GM19372 (cell line): ENCODE results near the gene OR51E1.

Source experiments
- ATAC-seq: cut with Tn5 transposase; IDR thresholded peaks from one replicate; pipeline ENCODE4 v1.9.1; 2021; ENCODE audit warnings: mild to moderate bottlenecking, low read depth, moderate library complexity; ENCODE audit not compliant: unreplicated experiment

Gene OR51E1

DNA sequence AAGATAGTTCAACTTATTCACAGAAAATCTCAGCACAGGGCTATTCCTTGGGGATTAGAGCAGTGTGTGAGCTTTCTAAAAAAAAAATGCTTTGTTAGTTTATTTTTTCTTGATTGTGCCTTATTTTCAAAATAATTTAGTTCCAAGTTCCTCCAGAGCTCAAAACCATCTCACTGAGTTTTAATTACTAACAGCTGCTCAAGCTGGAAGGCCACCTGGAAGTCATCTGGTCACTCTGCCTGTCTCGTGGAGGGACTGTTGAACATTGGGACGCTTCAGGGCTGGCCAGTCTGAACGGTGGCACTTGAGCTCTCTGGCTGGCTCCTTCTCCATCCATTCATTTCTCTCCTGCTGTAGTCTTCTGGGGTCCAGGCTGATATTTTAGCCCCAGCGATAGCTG is 4.0 kb downstream of the OR51E1 start:
- no peak for ATAC-seq

GRCh38 chr11:4654635-4655369 is 11.0 kb downstream of the OR51E1 start:
- ATAC-seq: no peak

DNA sequence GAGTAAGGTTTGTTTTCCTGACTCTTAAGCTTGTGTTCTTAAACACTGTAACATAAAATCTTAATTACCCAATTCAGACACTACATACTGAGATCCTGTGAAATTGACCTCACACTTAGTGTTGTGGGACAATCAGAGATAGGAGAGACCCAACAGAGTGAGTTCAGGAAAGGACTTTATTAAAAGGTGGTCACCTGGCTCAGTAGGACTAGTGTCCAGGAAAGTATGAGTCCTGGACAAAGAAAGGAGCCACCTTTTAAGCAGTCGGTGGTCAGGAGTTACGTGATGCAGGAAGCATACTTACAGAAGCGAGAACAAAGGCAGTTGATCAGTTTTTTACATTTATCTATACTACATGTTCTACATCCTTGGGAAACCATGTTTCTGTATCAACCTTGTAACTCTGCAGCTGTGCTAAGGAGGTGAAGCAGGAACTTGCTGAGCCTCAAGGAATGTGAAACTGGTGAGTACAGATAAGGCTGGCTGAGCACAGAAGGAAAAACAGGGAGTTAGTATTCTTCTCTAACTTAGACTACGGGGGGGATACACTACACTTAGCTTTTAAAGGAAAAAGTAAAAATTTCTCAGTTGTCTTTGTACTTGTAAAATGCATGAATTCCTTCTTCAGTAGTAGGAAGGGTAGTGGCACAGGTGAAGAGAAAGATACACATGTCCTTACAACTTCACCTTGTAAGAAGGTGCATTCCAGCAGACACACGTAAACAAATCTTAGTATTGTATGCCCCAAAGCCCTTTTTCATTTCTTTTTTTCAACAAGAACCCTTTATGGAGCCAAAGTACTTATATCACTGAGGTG is 15.1 kb downstream of the OR51E1 start:
- no peak for ATAC-seq

- no peak for ATAC-seq
Observed at GRCh38 chr11:4662876-4663275, 19.1 kb downstream of the OR51E1 start.

DNA sequence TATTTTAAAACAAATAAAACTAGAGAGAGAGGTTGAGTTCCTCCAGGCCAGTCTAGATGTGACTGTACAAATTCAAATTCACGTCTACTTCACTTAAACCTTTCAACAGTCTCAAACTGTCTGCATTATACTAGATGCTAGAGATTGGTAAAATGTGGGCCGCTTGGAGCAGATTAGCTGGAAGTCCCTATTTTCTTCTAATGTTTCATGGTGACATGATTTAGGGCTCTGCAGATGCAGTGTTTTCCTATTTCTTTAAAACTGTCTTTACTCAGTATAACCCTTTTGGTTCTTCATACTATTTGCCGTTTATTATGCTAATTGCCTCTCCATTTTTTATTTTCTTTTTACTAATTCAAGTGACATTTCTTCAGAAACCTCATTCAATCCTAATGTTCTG is 20.4 kb downstream of the OR51E1 start:
- ATAC-seq: no peak

- ATAC-seq: no peak
Observed at GRCh38 chr11:4664786-4665185, 21.0 kb downstream of the OR51E1 start.

DNA sequence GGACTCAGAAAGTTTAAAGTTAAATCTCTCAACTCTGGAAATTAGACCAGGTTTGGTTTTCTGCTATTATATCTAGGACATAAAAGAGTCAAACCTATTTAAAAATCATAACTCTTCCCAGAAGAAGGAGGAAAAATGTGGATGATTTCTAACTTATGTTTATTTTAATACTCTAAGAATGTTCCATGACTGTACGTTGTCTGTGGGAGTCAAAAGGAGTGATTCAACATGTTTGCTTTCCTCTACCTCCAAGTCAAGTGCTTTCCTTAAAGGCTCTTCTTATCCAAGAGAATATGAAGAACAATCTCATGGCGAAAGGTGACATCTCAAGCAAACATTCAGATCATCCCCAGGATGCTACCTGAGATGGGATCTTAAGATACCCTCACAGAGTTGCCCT is 21.6 kb downstream of the OR51E1 start:
- ATAC-seq: no peak

GRCh38 chr11:4671741-4672140 is 28.0 kb downstream of the OR51E1 start:
- no peak for ATAC-seq

DNA sequence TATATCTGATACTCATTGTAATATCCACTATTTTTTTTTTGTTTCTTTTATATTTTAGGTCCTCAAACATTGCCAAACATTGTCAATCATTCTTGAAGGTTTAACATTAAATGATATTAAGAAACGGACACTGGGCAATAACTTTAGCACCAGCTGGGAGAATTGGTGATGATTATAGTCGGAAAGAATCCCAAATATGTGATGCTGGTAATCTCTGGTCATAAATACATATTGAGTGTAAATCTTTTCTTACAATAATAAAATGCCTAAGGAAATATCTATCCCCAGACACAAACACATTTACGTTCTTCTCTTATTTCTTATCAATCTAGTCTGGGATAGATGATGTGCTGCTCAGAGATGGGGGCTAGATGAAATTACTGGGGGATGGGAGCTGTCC is 28.7 kb downstream of the OR51E1 start:
- ATAC-seq: no peak

GRCh38 chr11:4673781-4674180 is 30.0 kb downstream of the OR51E1 start:
- ATAC-seq: no peak

- no peak for ATAC-seq
Observed at GRCh38 chr11:4677948-4678347, 34.2 kb downstream of the OR51E1 start.

- ATAC-seq: no peak
Observed at GRCh38 chr11:4680341-4680740, 36.6 kb downstream of the OR51E1 start.

DNA sequence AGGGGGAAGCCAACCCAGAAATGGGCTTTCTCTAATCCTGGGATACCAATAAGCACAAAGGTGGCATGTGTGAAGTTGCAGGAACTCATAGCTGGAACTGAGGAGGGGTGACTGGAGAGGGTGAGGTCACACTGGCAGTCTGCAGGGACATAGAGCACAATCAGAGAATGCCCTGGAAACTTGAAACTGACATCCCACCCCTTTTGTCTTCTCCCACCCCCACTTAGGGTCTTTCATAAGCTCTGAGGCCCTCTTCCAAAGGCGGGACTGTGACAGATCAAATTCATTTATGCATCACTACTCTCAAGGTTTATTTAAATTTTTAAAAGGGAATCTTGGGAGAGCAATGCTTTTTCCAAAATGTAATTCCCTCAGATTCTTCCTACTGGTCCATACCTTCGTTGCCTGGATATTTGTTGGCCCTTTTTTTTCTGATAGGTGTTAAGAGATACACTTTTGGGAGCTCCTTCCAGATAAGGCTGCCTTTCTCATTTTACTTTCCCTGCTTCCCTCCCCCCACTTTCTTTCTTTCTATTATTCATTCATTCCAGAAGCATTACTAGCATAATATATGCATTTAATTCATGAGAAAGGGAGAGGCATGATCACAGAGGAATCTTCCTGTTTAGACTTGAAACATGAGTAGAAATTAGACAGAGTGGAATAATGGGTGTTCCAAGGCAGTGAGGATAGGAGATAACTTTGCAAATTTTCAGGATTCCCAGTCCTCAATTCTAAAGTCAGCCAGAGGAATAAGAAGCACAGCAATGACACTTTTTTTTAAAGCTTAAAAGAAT is 39.0 kb downstream of the OR51E1 start:
- no peak for ATAC-seq

DNA sequence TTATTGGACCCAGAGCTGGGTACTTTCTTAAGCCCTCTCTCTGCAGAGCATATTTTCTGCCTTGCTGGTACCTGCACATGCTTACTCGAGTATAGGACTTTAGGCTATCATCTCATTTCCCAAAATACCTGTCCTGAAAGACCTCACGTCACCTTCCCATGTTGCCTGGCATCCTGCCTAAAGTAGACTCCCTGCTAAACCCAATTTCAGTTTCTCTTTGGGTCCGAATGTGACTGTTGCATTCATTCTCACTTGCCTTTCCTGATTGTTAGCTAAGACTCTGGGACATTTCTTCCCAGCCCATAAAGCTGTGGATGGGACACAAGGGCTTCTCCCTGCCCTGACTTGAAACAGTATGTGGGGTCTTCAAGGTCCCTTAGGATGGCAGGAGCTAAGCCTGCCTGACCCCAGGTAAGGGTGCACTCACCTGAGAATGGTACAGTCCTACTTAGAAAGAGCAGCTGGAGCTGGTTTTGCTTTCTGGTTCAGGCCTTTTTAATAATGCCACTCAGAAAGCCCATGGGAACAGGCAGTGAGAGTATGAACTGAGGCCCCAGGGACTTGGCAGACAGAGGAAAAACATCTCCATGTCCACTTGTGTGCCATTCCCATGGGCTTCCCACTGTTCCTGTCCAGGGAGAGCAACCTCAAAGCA is 41.0 kb downstream of the OR51E1 start:
- no peak for ATAC-seq

DNA sequence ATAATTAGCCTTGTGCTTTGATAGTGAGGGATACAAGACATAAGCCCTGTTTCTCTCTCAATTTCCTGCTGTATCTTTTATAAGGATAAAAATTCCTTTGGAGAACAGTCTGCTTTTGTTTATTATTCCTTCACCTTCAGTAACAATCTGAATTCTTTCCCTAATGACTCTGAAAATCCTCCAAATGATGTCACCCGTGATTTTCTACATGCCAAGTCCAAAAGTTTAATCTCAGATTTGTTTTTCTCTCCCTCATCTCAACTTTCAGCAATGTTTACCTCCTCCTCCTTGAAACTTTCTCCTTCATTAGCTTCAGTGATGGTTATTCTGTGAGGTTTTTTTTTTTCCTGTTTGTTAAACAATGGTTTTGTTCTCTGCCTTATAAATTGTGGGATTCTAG is 51.7 kb downstream of the OR51E1 start:
- no peak for ATAC-seq

DNA sequence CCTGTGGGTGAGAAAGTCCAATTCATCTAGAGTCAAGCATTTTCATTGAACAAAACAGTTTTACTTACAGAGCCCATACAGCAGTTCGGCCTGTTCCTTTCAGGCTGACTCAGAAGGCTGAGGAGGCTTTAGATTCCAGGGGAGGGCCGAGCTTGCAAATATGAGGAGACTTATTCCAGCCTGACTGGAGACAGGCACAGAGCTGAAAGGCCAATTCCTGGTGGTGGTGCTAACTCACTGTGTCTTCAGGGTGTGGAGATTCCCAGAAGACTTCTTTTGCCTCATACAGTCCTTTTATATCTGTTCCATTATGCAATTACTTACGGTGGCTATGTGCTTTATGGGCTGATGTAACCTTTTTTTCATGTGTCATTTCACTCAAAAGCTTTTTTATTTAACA is 53.8 kb downstream of the OR51E1 start, which contains the start of gene OR51E2:
Gene OR51E2, minus strand, starts transcription at position 269 of the 400 bp plus-strand sequence. CDS start 15,142 bp downstream, outside the sequence.
- ATAC-seq: no peak

DNA sequence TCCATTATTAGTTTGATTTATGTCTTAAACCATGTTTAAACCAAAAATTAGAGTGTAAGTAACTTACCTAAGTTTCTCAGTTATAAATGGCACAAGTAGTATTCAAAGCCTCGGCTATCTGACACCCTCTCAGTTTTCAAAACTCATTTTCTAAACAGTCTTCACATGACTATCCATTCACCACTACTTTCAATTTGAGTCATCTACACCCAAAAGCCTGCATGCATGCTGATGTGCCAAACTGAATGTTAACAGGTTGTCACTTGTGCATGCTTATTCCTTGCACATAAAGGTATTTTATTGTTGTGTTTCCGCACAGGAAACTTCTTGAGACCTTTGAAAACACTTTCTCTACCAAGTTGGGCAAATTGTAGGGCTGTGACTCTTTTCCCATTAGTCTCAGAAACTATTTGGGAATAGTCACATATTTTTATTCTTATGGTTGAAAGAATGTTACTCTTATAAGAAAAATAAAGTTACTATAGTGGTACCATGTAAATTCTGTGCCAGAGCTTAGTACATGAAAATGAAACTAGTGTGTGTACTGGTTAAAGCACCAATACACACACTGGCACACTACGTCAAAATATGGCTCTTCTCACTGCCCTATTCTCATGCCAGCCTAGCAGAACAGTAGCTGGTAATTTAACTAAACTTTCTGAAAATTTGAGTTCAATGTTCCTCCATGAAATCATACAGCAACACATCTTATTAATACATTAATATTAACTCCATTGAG is 56.1 kb downstream of the OR51E1 start:
- peak; percentile 92 for ATAC-seq

- ATAC-seq: no peak
Observed at GRCh38 chr11:4700436-4700820, 56.6 kb downstream of the OR51E1 start.

DNA sequence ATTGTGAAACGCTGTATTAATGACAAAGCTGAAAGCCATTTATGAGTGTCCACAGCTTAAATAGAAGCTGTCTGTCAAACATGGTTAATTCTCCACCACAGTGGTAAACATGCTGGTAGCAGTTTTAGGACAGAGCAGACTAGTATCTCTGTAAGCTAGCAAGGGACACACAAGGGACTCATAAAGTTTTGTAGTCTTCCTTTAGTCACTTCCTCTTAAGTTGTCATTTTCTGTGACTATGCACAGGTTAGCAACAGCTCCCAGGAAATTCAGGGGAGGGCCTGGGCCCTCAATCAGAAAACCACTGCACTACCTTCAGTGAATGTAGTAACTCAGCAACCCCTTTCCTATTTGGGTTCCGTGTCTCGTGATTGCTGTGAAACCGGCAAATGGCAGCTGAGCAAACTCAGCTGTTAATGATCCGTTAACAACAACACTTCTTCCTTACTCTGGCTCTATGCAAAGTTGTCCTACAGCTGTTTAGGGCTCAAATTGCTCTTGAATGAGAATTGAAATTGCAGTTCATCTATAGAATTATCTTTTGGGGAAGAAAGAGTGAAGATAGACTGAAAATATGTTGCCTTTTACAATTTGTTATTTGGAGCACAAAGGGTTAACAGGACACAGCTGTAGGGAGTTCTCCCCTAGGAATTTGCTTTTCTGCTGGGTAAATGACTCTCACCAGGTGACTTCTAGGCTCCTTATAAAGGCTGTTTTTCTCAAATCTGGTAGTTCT is 60.4 kb downstream of the OR51E1 start, which contains the start of gene MMP26:
Gene MMP26, plus strand, starts transcription at position 731 of the 736 bp plus-strand sequence.
- ATAC-seq: no peak
